Mammary epithelial cell (primary cell): ENCODE results near the gene AOX1.

Experiments
- CTCF ChIP-seq, 2 donors: IDR thresholded peaks in 1 of 2; conservative IDR thresholded peaks in 1 of 2; 2 replicates each; pipeline ENCODE4 v1.5.1; 2011 to 2012; ENCODE audit warnings: inconsistent platforms in 2 of 2, low read length in 2 of 2, mild to moderate bottlenecking in 2 of 2, control low read depth in 1 of 2, low read depth in 1 of 2; ENCODE audit not compliant: insufficient read depth in 1 of 2; ENCODE audit errors: extremely low read depth in 1 of 2
- EZH2 ChIP-seq: IDR thresholded peaks from 2 replicates; pipeline ENCODE4 v1.6.1; 2012; ENCODE audit warnings: low read length, inconsistent platforms, borderline replicate concordance

GRCh38 chr2:200703127-200703925, 117.5 kb downstream of the AOX1 start:
- TF ChIP-seq CTCF (conservative IDR thresholded peaks at IDR 0.05 in 1 of 2, IDR thresholded peaks at IDR 0.05 in 1 of 2; ENCODE audit: extremely low read depth in 1 of 2, insufficient read depth in 1 of 2, low read depth in 1 of 2, low read length in 2 of 2) (peak; percentile 49 to 56), EZH2 (no peak)
